Panc1 (cell line): ENCODE results near the gene GMPR. TPM values are rescaled to one million over a fixed set of nuclear protein-coding genes. Genes with fewer than 3 reads are reported as not detected.

ENCODE experiments used
- ATAC-seq: fragments of 200-7000 bp; cut with Tn5 transposase; 2 replicates; pipeline ENCODE4 v1.9.1; 2020; ENCODE audit warnings: mild to moderate bottlenecking, moderate library complexity
- BruUV-seq: library from RNA; stranded (reverse); fragments of 400-500 nt; replicated peaks from 2 replicates; lab custom pipeline; 2021; lab: Mats Ljungman, UMichigan
- CTCF ChIA-PET: fragments of 300-600 bp; sonication (Branson Sonifier 250); formaldehyde crosslinking; loops from one replicate; lab custom pipeline; 2022; ENCODE audit warnings: antibody characterized with exemption; lab: Charles Lee
- POLR2A ChIA-PET: fragments of 300-600 bp; sonication (Branson Sonifier 250); formaldehyde crosslinking; loops from one replicate; lab custom pipeline; 2022; ENCODE audit warnings: antibody characterized with exemption; lab: Charles Lee
- DNase-seq: peaks from one replicate; pipeline ENCODE4 v3.0.0-alpha.2; 2010; ENCODE audit warnings: low read depth, low spot score
- H3K27ac ChIP-seq: 2 replicates; pipeline ENCODE4 v1.5.1; 2011; ENCODE audit warnings: mild to moderate bottlenecking, low read length, inconsistent platforms
- H3K27me3 ChIP-seq: fragments of 200-500 bp; sonication (Bioruptor generic); 2 replicates; pipeline ENCODE4 v1.6.0; 2014; ENCODE audit warnings: low read length, inconsistent platforms; ENCODE audit not compliant: control insufficient read depth, insufficient read depth
- H3K36me3 ChIP-seq: fragments of 200-500 bp; sonication (Bioruptor generic); 2 replicates; pipeline ENCODE4 v1.5.1; 2014; ENCODE audit warnings: inconsistent platforms, mild to moderate bottlenecking, low read length, moderate library complexity; ENCODE audit not compliant: control insufficient read depth, insufficient read depth
- H3K4me1 ChIP-seq: 2 replicates; pipeline ENCODE4 v1.5.1; 2011; ENCODE audit warnings: inconsistent platforms, mild to moderate bottlenecking, low read length, moderate library complexity; ENCODE audit not compliant: control insufficient read depth, insufficient read depth
- H3K4me3 ChIP-seq, 2 experiments: 2 replicates each; pipeline ENCODE4 v1.5.1; 2011 to 2012; ENCODE audit warnings: low read depth in 2 of 2, low read length in 2 of 2, mild to moderate bottlenecking in 2 of 2, inconsistent platforms in 1 of 2, moderate library complexity in 1 of 2
- H3K9me3 ChIP-seq: fragments of 200-500 bp; sonication (Bioruptor generic); 2 replicates; pipeline ENCODE4 v1.5.1; 2014; ENCODE audit warnings: low read depth, mild to moderate bottlenecking, inconsistent platforms, low read length, moderate library complexity; ENCODE audit not compliant: control insufficient read depth, insufficient read depth
- POLR2AphosphoS5 ChIP-seq: IDR thresholded peaks from 2 replicates; pipeline ENCODE4 v1.6.1; 2012; ENCODE audit warnings: mild to moderate bottlenecking, low read depth, low read length, moderate library complexity
- SIN3A ChIP-seq: IDR thresholded peaks from 2 replicates; pipeline ENCODE4 v1.6.1; 2012; ENCODE audit warnings: low read depth, mild to moderate bottlenecking, low read length, moderate library complexity, borderline replicate concordance; ENCODE audit not compliant: insufficient read depth
- TCF7L2 ChIP-seq: IDR thresholded peaks from 2 replicates; pipeline ENCODE4 v1.6.1; 2011; ENCODE audit warnings: mild to moderate bottlenecking, low read depth, low read length, inconsistent platforms
- in situ Hi-C: cut with HindIII; loops from 2 replicates; pipeline ENCODE4 v1.10.0; 2016; ENCODE audit warnings: low sequenced_read_pairs, low pct_unique_long_range_greater_than_20kb
- intact Hi-C: fragments of 100-400 bp; cut with micrococcal nuclease; formaldehyde crosslinking; loops from one replicate; pipeline ENCODE4 v1.10.0; 2022; ENCODE audit not compliant: unreplicated experiment
- total RNA-seq: library from RNA; stranded (reverse); gene quantifications from one replicate; pipeline ENCODE4 v1.2.1, GENCODE V29; 2021; ENCODE audit not compliant: unreplicated experiment
- TF ChIP-seq, protein P1 (sequence below): fragments of 450-650 bp; IDR thresholded peaks from 2 replicates; pipeline ENCODE4 v1.5.1; 2017; ENCODE audit warnings: mild to moderate bottlenecking
- TF ChIP-seq, protein P2 (sequence below), 2 experiments: IDR thresholded peaks; 2 replicates each; pipeline ENCODE4 v1.6.1; 2011 to 2012; ENCODE audit warnings: low read depth in 2 of 2, control low read depth in 1 of 2, low read length in 1 of 2, mild to moderate bottlenecking in 1 of 2, moderate library complexity in 1 of 2; ENCODE audit not compliant: insufficient read depth in 1 of 2

Gene GMPR
- total RNA-seq, 1 experiment from 2014 or later, result 3.5 TPM

DNA sequence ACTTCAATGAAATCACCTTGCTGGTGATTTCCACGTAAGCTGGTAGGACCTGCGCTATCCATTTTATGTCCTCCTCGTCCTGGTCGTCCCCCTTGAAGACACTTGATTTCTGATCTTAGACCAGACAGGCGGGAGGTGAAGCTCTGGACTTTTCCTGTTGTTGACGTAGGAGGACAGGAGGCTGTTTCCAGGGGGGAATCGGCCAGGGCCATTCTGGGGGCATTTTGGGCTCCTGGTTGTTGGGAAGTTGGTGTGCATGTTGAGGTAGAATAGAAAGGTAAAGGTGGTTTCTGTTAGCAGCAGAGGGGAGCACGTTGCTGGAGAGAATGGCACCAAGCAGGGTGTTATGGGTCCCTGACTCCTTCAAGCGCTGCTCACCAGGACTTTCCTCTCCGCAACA, 56.0 kb downstream of the GMPR start:
- in situ Hi-C loops, result no loop called here
- ChIA-PET CTCF (no interaction called here), POLR2A (interaction anchor here (0.6 kb wide), 1 partner anchor 384 kb away, joined by 10 read pairs; no protein-coding TSS in a partner anchor)
- TF ChIP-seq, protein P1, sequence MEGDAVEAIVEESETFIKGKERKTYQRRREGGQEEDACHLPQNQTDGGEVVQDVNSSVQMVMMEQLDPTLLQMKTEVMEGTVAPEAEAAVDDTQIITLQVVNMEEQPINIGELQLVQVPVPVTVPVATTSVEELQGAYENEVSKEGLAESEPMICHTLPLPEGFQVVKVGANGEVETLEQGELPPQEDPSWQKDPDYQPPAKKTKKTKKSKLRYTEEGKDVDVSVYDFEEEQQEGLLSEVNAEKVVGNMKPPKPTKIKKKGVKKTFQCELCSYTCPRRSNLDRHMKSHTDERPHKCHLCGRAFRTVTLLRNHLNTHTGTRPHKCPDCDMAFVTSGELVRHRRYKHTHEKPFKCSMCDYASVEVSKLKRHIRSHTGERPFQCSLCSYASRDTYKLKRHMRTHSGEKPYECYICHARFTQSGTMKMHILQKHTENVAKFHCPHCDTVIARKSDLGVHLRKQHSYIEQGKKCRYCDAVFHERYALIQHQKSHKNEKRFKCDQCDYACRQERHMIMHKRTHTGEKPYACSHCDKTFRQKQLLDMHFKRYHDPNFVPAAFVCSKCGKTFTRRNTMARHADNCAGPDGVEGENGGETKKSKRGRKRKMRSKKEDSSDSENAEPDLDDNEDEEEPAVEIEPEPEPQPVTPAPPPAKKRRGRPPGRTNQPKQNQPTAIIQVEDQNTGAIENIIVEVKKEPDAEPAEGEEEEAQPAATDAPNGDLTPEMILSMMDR, result no peak
- TF ChIP-seq, protein P2, sequence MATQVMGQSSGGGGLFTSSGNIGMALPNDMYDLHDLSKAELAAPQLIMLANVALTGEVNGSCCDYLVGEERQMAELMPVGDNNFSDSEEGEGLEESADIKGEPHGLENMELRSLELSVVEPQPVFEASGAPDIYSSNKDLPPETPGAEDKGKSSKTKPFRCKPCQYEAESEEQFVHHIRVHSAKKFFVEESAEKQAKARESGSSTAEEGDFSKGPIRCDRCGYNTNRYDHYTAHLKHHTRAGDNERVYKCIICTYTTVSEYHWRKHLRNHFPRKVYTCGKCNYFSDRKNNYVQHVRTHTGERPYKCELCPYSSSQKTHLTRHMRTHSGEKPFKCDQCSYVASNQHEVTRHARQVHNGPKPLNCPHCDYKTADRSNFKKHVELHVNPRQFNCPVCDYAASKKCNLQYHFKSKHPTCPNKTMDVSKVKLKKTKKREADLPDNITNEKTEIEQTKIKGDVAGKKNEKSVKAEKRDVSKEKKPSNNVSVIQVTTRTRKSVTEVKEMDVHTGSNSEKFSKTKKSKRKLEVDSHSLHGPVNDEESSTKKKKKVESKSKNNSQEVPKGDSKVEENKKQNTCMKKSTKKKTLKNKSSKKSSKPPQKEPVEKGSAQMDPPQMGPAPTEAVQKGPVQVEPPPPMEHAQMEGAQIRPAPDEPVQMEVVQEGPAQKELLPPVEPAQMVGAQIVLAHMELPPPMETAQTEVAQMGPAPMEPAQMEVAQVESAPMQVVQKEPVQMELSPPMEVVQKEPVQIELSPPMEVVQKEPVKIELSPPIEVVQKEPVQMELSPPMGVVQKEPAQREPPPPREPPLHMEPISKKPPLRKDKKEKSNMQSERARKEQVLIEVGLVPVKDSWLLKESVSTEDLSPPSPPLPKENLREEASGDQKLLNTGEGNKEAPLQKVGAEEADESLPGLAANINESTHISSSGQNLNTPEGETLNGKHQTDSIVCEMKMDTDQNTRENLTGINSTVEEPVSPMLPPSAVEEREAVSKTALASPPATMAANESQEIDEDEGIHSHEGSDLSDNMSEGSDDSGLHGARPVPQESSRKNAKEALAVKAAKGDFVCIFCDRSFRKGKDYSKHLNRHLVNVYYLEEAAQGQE (IDR thresholded peaks at IDR 0.05; ENCODE audit: insufficient read depth in 1 of 2, low read depth in 2 of 2, low read length in 1 of 2), result no peak
- TF ChIP-seq POLR2AphosphoS5 (no peak), TCF7L2 (no peak), SIN3A (no peak)
- no peaks in the 10 kb centered on the region for H3K9me3 ChIP-seq
- BruUV-seq, result no TSS peak
- ATAC-seq (no peak), DNase-seq (no peak)
- H3K4me3 ChIP-seq, result no peak overlapping the region
- H3K36me3 ChIP-seq, result no peaks in the 10 kb centered on the region
- intact Hi-C loops, result no loop called here
- no peaks in the 10 kb centered on the region for H3K4me1 ChIP-seq
- peaks cover 2% of the 10 kb centered on the region for H3K27me3 ChIP-seq
- no peak overlapping the region for H3K27ac ChIP-seq

DNA sequence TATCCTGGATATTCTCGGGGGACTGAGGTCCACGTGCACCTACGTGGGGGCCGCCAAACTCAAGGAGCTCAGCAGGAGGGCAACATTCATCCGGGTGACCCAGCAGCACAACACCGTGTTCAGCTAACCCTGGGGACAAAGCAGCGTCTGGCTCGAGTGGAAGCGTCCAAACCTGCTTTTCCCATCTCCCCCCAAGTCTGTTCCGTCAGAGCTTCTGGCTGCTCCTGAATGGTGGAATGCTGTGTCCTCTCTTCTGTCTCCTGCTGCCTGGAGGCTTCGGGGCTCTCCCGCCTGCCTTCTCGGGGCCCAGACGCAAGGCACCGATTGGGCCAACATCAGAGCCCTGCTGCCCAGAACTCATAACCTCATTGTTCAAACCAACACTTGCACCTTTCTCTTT, 56.7 kb downstream of the GMPR start:
- intact Hi-C loops, result no loop called here
- POLR2A ChIA-PET, result interaction anchor here (0.6 kb wide), 1 partner anchor 384 kb away, joined by 10 read pairs; no protein-coding TSS in a partner anchor
- CTCF ChIA-PET, result no interaction called here

More for the DNA sequence above, 56.7 kb downstream of the GMPR start:
- DNase-seq (no peak), ATAC-seq (no peak)
- Histone ChIP-seq H3K27ac (no peak overlapping the region), H3K9me3 (no peaks in the 10 kb centered on the region), H3K36me3 (no peaks in the 10 kb centered on the region), H3K4me1 (no peaks in the 10 kb centered on the region), H3K27me3 (peaks cover 2% of the 10 kb centered on the region), H3K4me3 (no peak overlapping the region)
- TF ChIP-seq, protein P2 (IDR thresholded peaks at IDR 0.05; ENCODE audit: insufficient read depth in 1 of 2, low read depth in 2 of 2, low read length in 1 of 2), result no peak
- TF ChIP-seq TCF7L2 (no peak), SIN3A (no peak), POLR2AphosphoS5 (no peak)
- TF ChIP-seq, protein P1, result no peak
- BruUV-seq, result no TSS peak
- in situ Hi-C loops, result no loop called here
